Calu3 (cell line): ENCODE data around the gene KANK3. TPM values are rescaled to one million over a fixed set of nuclear protein-coding genes. Genes with fewer than 3 reads are reported as not detected.
"Not testable (repeated sequence)": the region's sequence is repeated elsewhere in the genome, so short reads cannot be mapped to it uniquely, and the experiment has no call there.

Experiments
- BruUV-seq: library from RNA; stranded (reverse); fragments of 400-500 nt; replicated peaks from 2 replicates; lab custom pipeline; 2021; lab: Mats Ljungman, UMichigan
- CTCF ChIA-PET: fragments of 300-600 bp; sonication (Branson Sonifier 250); formaldehyde crosslinking; loops from one replicate; lab custom pipeline; 2022; ENCODE audit warnings: antibody characterized with exemption; lab: Charles Lee
- DNase-seq: peaks from one replicate; pipeline ENCODE4 v3.0.0; 2022
- H3K27ac Mint-ChIP-seq: one replicate; pipeline ENCODE4 v1.8.0; 2022; ENCODE audit warnings: mixed read lengths; ENCODE audit not compliant: unreplicated experiment
- H3K27me3 Mint-ChIP-seq: one replicate; pipeline ENCODE4 v1.8.0; 2022; ENCODE audit warnings: mixed read lengths; ENCODE audit not compliant: unreplicated experiment
- H3K36me3 Mint-ChIP-seq: one replicate; pipeline ENCODE4 v1.8.0; 2022; ENCODE audit warnings: mild to moderate bottlenecking, moderate library complexity, mixed read lengths; ENCODE audit not compliant: insufficient read depth, unreplicated experiment
- H3K4me1 Mint-ChIP-seq: one replicate; pipeline ENCODE4 v1.8.0; 2022; ENCODE audit warnings: mild to moderate bottlenecking, low read depth, mixed read lengths; ENCODE audit not compliant: unreplicated experiment
- H3K4me3 Mint-ChIP-seq: one replicate; pipeline ENCODE4 v1.8.0; 2022; ENCODE audit warnings: mild to moderate bottlenecking, low read depth, moderate library complexity, mixed read lengths; ENCODE audit not compliant: unreplicated experiment
- H3K9me3 Mint-ChIP-seq: one replicate; pipeline ENCODE4 v1.8.0; 2022; ENCODE audit warnings: low read depth, mixed read lengths; ENCODE audit not compliant: unreplicated experiment
- intact Hi-C: fragments of 100-400 bp; cut with micrococcal nuclease; formaldehyde crosslinking; loops from one replicate; pipeline ENCODE4 v1.10.0; 2022; ENCODE audit not compliant: unreplicated experiment
- total RNA-seq: library from RNA; stranded (reverse); gene quantifications from 2 replicates; pipeline ENCODE4 v1.2.3, GENCODE V29; 2022
- TF ChIP-seq, protein P1 (sequence below): fragments of 200-600 bp; IDR thresholded peaks from one replicate; pipeline ENCODE4 v1.8.0; 2022; ENCODE audit warnings: antibody characterized with exemption; ENCODE audit not compliant: unreplicated experiment

Gene KANK3
- total RNA-seq, 1 experiment from 2014 or later, result not detected

DNA sequence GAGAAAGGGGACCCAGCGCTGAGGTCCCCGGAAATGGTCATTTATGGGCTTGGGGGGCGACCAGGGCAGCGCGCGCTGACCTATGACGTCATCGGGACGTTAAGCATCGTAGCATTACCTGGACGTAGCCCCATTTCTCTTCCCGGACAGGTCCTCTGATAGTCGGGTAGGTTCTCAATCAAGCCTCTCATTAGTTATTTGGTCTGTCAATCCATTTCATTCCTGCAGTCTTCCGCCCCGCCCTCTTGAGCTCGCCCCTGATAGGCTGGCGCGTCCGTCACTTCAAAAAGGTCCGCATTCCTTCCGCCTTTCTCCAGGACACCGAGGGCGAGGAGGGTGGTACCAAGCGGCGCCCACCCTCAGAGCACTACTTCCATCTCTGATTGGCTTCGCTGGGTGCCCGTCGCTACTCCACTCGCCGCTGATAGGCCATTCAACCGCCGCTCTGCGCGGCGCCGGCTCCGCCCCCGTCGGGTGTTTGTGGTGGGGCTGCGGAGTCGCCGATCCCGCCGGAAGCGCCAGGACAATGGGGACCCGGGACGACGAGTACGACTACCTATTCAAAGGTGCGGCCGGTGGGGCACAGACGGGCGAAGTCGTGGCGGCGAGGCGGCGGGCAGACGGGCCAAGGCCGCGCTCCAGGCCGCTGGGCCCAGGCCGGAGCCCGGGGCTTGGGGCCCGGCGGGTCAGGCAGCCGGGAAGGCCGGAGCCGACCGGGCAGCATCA is 47.0 kb upstream of the KANK3 start, which contains the start of gene RAB11B:
Gene RAB11B, plus strand, starts transcription at position 470 of the 726 bp plus-strand sequence. Its CDS starts 57 bp downstream, at position 527.
- peaks cover 31% of the 10 kb centered on the region for H3K36me3 Mint-ChIP-seq
- CTCF ChIA-PET, result interaction anchor here (0.6 to 1.5 kb wide), 5 partner anchors 22 to 173 kb away, joined by 3 to 7 read pairs (median 4); partner anchors contain the start of gene MARCHF2
- peak within 1 kb of the TSS; percentile 77 for H3K4me3 Mint-ChIP-seq
- TF ChIP-seq, protein P1, sequence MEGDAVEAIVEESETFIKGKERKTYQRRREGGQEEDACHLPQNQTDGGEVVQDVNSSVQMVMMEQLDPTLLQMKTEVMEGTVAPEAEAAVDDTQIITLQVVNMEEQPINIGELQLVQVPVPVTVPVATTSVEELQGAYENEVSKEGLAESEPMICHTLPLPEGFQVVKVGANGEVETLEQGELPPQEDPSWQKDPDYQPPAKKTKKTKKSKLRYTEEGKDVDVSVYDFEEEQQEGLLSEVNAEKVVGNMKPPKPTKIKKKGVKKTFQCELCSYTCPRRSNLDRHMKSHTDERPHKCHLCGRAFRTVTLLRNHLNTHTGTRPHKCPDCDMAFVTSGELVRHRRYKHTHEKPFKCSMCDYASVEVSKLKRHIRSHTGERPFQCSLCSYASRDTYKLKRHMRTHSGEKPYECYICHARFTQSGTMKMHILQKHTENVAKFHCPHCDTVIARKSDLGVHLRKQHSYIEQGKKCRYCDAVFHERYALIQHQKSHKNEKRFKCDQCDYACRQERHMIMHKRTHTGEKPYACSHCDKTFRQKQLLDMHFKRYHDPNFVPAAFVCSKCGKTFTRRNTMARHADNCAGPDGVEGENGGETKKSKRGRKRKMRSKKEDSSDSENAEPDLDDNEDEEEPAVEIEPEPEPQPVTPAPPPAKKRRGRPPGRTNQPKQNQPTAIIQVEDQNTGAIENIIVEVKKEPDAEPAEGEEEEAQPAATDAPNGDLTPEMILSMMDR, result no peak
- no TSS peak for BruUV-seq
- peak within 1 kb of the TSS; percentile 95 for H3K27ac Mint-ChIP-seq
- DNase-seq, result peak; percentile 96
- no peaks in the 10 kb centered on the region for H3K9me3 Mint-ChIP-seq
- intact Hi-C loops, result no loop called here
- peaks cover 10% of the 10 kb centered on the region for H3K4me1 Mint-ChIP-seq
- H3K27me3 Mint-ChIP-seq, result no peaks in the 10 kb centered on the region

DNA sequence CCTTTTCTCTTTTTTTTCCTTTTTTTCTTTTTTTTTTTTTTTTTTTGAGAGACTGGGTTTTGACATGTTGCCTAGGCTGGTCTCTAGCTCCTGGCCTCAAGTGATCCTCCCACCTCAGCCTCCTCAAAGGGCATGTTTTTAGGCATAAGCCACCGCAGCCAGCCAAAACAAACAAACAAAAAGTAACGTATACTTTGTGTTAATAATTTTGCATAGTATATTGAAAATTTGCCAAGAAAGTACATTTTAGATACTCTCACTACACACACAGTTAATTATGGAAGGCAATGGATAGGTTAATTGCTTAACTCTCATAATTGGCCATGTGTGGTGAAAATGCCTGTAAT is 45.5 kb upstream of the KANK3 start:
- intact Hi-C loops, result no loop called here
- H3K4me3 Mint-ChIP-seq, result no peak overlapping the region
- no peak overlapping the region for H3K27ac Mint-ChIP-seq
- H3K4me1 Mint-ChIP-seq, result peaks cover 18% of the 10 kb centered on the region
- peaks cover 31% of the 10 kb centered on the region for H3K36me3 Mint-ChIP-seq
- no peaks in the 10 kb centered on the region for H3K9me3 Mint-ChIP-seq
- CTCF ChIA-PET, result no interaction called here
- H3K27me3 Mint-ChIP-seq, result no peaks in the 10 kb centered on the region
- TF ChIP-seq, protein P1, result no peak
- DNase-seq, result no peak
- BruUV-seq, result no TSS peak

DNA sequence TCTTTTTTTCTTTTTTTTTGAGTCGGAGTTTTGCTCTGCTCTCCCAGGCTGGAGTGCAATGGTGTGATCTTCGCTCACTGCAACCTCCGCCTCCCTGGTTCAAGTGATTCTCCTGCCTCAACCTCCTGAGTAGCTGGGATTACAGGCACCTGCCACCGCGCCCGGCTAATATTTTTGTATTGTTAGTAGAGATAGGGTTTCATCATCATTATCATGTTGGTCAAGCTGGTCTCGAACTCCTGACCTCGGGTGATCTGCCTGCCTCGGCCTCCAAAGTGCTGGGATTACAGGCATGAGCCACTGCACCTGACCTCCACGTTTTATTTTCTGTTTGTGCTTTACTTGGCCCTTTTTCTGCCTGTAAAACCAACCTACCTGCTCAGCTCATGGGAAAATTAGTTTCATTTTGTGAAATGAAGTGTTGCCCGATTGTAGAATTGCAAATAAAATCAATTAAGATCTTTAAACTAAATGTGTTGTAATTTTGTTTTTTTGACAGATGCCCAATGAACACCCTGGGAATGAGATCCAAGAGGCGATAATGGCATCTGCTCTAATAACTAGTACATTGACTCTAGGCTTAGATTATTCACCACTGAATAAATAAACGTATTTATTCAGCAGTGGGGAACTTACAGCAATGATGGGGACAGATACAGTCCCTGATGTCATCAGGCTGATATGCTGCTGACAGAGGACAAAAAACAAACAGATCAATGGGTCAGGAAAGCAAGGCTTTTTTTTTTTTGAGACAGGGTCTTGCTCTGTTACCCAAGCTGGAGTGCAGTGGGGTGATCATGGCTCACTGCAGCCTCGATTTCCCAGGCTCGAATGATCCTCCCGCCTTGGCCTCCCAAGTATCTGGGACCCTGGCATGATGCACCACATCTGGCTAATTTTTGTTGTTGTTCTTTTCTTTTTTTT is 44.9 kb upstream of the KANK3 start:
- peaks cover 28% of the 10 kb centered on the region for H3K36me3 Mint-ChIP-seq
- no peak for DNase-seq
- TF ChIP-seq, protein P1, result no peak
- H3K4me3 Mint-ChIP-seq, result no peak overlapping the region
- no peaks in the 10 kb centered on the region for H3K9me3 Mint-ChIP-seq
- H3K27me3 Mint-ChIP-seq, result no peaks in the 10 kb centered on the region
- no peak overlapping the region for H3K27ac Mint-ChIP-seq
- CTCF ChIA-PET, result no interaction called here
- intact Hi-C loops, result no loop called here
- no TSS peak for BruUV-seq
- H3K4me1 Mint-ChIP-seq, result peaks cover 18% of the 10 kb centered on the region

DNA sequence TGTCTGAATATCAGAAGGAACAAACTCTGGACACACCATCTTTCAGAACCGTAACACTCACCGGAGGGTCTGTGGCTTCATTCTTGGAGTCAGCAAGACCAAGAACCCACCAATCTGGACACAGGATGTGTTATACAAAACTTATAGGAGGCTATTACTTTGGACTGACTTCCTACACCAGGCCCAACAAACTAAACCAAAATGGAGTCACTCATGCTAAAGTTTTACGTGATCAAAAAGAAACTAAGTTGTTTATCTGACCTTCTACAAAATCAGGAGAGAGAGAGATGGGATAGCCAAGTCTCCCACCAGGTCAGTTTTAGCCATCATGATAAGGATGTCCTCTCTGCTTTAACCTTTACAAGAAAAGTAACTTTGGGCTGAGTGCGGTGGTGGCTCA is 43.9 kb upstream of the KANK3 start:
- no peak overlapping the region for H3K4me3 Mint-ChIP-seq
- TF ChIP-seq, protein P1, result no peak
- no peak overlapping the region for H3K27ac Mint-ChIP-seq
- H3K36me3 Mint-ChIP-seq, result peaks cover 25% of the 10 kb centered on the region
- no peaks in the 10 kb centered on the region for H3K9me3 Mint-ChIP-seq
- peaks cover 18% of the 10 kb centered on the region for H3K4me1 Mint-ChIP-seq
- H3K27me3 Mint-ChIP-seq, result no peaks in the 10 kb centered on the region
- no peak for DNase-seq
- BruUV-seq, result no TSS peak
- intact Hi-C loops, result no loop called here
- CTCF ChIA-PET, result no interaction called here

DNA sequence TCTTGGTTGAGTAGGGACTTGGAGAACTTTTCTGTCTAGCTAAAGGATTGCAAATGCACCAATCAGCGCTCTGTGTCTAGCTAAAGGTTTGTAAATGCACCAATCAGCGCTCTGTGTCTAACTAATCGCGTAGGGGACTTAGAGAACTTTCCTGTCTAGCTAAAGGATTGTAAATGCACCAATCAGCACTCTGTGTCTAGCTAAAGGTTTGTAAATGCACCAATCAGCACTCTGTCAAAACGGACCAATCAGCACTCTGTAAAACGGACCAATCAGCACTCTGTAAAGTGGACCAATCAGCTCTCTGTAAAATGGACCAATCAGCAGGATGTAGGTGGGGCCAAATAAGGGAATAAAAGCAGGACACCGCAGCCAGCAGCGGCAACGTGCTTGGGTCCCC is 43.4 kb upstream of the KANK3 start:
- peaks cover 25% of the 10 kb centered on the region for H3K36me3 Mint-ChIP-seq
- H3K27ac Mint-ChIP-seq, H3K9me3 Mint-ChIP-seq, BruUV-seq, H3K27me3 Mint-ChIP-seq, H3K4me3 Mint-ChIP-seq, intact Hi-C loops, CTCF ChIA-PET, DNase-seq: not testable (repeated sequence)
- H3K4me1 Mint-ChIP-seq, result peaks cover 18% of the 10 kb centered on the region

DNA sequence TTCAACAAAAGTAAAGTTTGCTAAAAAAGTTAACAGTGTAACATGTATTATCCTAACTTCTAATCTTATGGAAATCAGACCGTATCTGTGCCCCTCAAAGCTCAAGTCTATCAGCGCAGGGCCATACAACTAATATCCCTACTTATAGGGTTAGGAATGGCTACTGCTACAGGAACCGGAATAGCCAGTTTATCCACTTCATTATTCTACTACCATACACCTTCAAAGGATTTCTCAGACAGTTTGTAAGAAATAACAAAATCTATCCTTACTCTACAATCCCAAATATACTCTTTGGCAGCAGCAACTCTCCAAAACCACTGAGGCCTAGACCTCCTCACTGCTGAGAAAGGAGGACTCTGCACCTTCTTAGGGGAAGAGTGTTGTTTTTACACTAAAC is 42.5 kb upstream of the KANK3 start:
- Mint-ChIP-seq H3K36me3 (peaks cover 21% of the 10 kb centered on the region), H3K27ac (peak overlapping the region; percentile 58), H3K4me1 (peaks cover 18% of the 10 kb centered on the region)
- DNase-seq, H3K9me3 Mint-ChIP-seq, intact Hi-C loops, H3K4me3 Mint-ChIP-seq, BruUV-seq, H3K27me3 Mint-ChIP-seq, CTCF ChIA-PET: not testable (repeated sequence)
